Measurements from ENCODE around the gene RNLS.

The RNLS gene

DNA sequence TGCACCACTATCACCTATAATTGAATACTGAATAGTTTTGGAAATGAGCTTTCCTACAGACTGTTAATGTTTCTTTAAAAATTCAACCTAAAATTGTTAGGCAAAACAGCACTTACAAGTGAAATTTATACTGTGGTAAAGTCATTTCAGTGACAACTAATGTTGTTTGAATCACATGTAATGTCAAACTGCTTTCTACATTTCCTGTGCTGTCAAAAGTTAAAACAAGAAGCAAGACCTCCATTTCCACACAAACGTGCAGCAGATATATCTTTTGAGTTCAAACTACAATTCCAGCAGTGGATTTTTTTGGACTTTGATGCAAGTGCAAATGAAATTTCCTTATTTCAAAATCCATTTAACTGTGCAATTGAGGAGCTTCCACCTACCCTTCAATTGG lies 199.8 kb downstream of the RNLS start:
- Histone ChIP-seq H3K36me3 (no peaks in the 10 kb centered on the region), H3K9me3 (ENCODE audit: severe bottlenecking) (peaks cover 7% of the 10 kb centered on the region), H3K27me3 (ENCODE audit: insufficient read depth, low read depth, severe bottlenecking) (no peaks in the 10 kb centered on the region), H3K27ac (no peak overlapping the region), H3K4me3 (ENCODE audit: low read depth, low read length) (no peak overlapping the region)
- no peak for DNase-seq
- no peak for TF ChIP-seq CTCF (IDR thresholded peaks at IDR 0.05; ENCODE audit: low read depth, low read length)

DNA sequence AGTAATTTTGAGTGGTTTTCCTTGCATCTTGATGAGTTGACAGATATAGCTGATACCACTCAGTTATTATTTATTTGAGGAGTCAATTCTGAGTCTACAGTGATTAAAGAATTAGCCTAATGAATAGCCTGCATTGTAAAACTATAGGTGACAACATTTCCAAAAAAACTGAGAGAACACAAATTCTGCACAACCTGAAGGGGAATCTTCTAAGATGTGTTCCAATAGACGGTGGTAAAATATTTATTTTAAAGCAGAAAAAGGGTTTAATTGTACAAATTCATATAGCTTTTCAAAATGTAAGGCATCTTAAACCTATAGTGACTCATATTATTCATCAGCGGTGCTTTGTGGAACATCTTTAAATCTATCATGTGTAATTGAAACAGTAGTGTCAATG lies 200.4 kb downstream of the RNLS start:
- Histone ChIP-seq H3K27me3 (ENCODE audit: insufficient read depth, low read depth, severe bottlenecking) (no peaks in the 10 kb centered on the region), H3K27ac (no peak overlapping the region), H3K36me3 (no peaks in the 10 kb centered on the region), H3K9me3 (ENCODE audit: severe bottlenecking) (peaks cover 7% of the 10 kb centered on the region), H3K4me3 (ENCODE audit: low read depth, low read length) (no peak overlapping the region)
- TF ChIP-seq CTCF (IDR thresholded peaks at IDR 0.05; ENCODE audit: low read depth, low read length), result no peak
- no peak for DNase-seq

- no peak for DNase-seq
- no peaks in the 10 kb centered on the region for H3K36me3 ChIP-seq
- H3K27ac ChIP-seq, result no peak overlapping the region
- no peaks in the 10 kb centered on the region for H3K27me3 ChIP-seq (ENCODE audit: insufficient read depth, low read depth, severe bottlenecking)
- no peak for TF ChIP-seq CTCF (IDR thresholded peaks at IDR 0.05; ENCODE audit: low read depth, low read length)
- no peak overlapping the region for H3K4me3 ChIP-seq (ENCODE audit: low read depth, low read length)
- H3K9me3 ChIP-seq (ENCODE audit: severe bottlenecking), result peaks cover 7% of the 10 kb centered on the region
Observed at GRCh38 chr10:88379575-88379974, 203.5 kb downstream of the RNLS start.

DNA sequence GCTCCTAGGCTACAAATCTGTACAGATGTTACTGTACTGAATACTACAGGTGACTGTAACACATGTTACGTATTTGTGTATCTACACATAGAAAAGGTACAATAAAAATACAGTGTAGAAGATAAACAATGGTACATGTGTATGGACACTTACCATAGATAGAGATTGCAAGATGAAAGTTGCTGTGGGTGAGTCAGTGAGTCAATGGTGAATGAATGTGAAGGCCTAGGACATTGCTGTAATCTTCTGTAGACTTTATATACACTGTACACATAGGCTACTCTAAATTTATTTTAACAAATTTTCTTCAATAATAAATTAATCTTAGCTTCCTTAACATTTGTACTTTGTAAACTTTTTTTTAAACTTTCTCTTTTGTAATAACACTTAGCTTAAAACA lies 205.6 kb downstream of the RNLS start:
- Histone ChIP-seq H3K27me3 (ENCODE audit: insufficient read depth, low read depth, severe bottlenecking) (no peaks in the 10 kb centered on the region), H3K27ac (no peak overlapping the region), H3K9me3 (ENCODE audit: severe bottlenecking) (peaks cover under 1% of the 10 kb centered on the region), H3K36me3 (no peaks in the 10 kb centered on the region), H3K4me3 (ENCODE audit: low read depth, low read length) (no peak overlapping the region)
- no peak for TF ChIP-seq CTCF (IDR thresholded peaks at IDR 0.05; ENCODE audit: low read depth, low read length)
- no peak for DNase-seq

DNA sequence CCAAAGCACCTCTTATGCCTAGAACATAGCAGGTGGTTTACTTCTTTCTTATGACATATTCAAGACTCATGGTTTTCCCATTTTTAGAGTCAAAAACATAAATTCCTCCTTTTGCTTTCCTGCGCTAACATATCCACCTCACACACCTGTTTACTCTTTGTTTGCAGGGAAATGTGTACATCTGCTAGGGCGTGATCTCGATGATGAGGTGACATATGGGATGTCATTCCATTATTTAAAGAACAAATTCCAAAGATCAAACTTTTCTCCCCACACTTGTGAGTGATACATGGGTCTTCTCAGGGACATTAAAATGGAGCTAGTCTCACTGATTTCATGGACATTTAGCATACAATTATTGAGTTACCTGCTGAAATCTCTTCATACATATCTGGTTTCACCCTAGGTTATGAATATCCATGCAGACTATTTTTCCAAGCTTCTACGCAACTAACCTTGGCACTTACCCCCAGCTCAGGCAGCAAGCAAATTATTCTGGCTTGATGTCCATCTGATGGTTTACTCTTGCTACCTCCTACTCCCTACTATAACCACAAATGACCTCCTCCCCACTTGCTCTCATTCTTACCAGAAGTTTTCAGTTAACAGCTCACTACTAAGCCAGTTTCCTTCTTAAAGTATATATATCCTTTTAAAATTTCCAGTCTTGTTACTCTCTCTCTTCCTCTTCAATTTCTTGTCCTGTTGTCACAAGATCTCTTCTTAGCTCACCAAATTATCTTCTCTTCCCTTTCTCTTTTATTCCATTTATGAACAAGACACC lies 208.5 kb downstream of the RNLS start:
- TF ChIP-seq CTCF (IDR thresholded peaks at IDR 0.05; ENCODE audit: low read depth, low read length), result no peak

More for the DNA sequence above, 208.5 kb downstream of the RNLS start:
- no peak for DNase-seq
- H3K27ac ChIP-seq, result no peak overlapping the region
- no peak overlapping the region for H3K4me3 ChIP-seq (ENCODE audit: low read depth, low read length)
- H3K9me3 ChIP-seq (ENCODE audit: severe bottlenecking), result no peaks in the 10 kb centered on the region
- no peaks in the 10 kb centered on the region for H3K36me3 ChIP-seq
- H3K27me3 ChIP-seq (ENCODE audit: insufficient read depth, low read depth, severe bottlenecking), result no peaks in the 10 kb centered on the region

All from WERI-Rb-1 (cell line).